ENCODE measurements around the gene TNFRSF1B. TPM values are rescaled to one million over a fixed set of nuclear protein-coding genes. Genes with fewer than 3 reads are reported as not detected.
A peak's percentile ranks its signal among the peaks of the same experiment; 100 is the strongest.

TNFRSF1B gene
- polyA plus RNA-seq, 1 donor (not counting 4 experiments of a cell fraction or from before 2014, with no cell fraction given) = 0.04 TPM

DNA sequence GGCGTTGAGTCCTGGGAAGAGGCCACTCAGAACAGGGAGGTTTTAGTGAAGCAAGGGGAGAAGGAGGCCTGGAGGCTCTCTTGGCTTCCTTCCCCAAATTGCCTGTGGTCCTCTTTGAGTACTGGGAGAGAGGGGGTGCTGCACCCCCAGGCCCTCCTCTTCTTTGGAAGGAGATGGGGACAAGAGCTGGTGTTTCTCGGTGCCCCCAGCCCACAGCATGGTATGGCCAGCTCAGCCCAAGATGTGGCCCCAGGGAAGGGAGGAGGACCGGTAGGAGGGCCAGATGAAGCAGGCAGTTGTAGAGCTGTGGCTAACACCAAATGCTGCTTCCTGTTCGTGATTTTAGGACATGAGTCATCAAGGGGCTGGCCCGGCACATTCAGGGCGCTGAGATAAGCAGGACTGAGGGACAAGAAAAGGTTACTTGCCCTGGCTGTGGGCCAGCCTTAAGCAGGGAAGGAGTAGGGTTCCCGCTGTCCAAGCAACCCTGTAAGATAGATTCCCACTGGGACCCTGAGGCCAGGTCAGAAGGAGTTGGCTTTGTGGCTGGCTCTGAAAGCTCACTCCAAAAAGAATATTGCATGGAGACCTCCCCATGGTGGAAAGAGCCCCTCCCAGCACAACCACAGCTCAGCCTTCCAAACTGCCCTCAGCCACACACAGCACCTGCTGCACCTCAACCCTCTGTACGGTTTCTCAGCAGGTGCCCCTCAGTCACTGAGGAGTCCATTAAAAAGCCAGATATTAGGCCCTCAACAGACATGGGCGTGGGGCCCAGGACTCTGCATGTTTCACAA lies 4.9 kb upstream of the TNFRSF1B start:
- H2AFZ ChIP-seq (ENCODE audit: control insufficient read depth, low read length) = no peak overlapping the region
- no peak for TF ChIP-seq CTCF (optimal IDR thresholded peaks at IDR 0.05 in 1 of 3, IDR thresholded peaks at IDR 0.05 in 1 of 3, conservative IDR thresholded peaks at IDR 0.05 in 1 of 3; ENCODE audit: extremely low read depth in 1 of 3, insufficient read depth in 2 of 3, low read length in 3 of 3)
- no peak for TF ChIP-seq EZH2 (IDR thresholded peaks at IDR 0.05; ENCODE audit: low read length)
- dilution Hi-C loops (cut with MboI; ENCODE audit: extremely low pct_ligation_motif_present, low sequenced_read_pairs) = no loop called here
- no peaks in the 10 kb centered on the region for H4K20me1 ChIP-seq (ENCODE audit: control insufficient read depth, extremely low read depth, insufficient read depth, low read length)
- peak overlapping the region in 1 of 3 experiments; percentile 5 for H3K4me3 ChIP-seq (ENCODE audit: control insufficient read depth in 2 of 3, extremely low read depth in 1 of 3, insufficient read depth in 2 of 3, low read depth in 1 of 3, low read length in 3 of 3)
- H3K36me3 ChIP-seq (ENCODE audit: control insufficient read depth in 2 of 2, extremely low read depth in 1 of 2, insufficient read depth in 2 of 2, low read length in 2 of 2) = no peaks in the 10 kb centered on the region
- FAIRE-seq (peak; percentile 83), DNase-seq (ENCODE audit: low read depth, low spot score) (peak; percentile 63)
- no peaks in the 10 kb centered on the region for H3K9me3 ChIP-seq (ENCODE audit: control insufficient read depth, low read depth, low read length)
- H3K9me1 ChIP-seq (ENCODE audit: control insufficient read depth, extremely low read depth, insufficient read depth, low read length) = no peaks in the 10 kb centered on the region
- no peak overlapping the region for H3K27ac ChIP-seq (ENCODE audit: control insufficient read depth, insufficient read depth, low read length)
- H3K79me2 ChIP-seq (ENCODE audit: control insufficient read depth, insufficient read depth, low read length) = no peaks in the 10 kb centered on the region
- peaks cover 5% of the 10 kb centered on the region for H3K27me3 ChIP-seq (ENCODE audit: control insufficient read depth, extremely low read depth, insufficient read depth, low read length)
- peak overlapping the region; percentile 25 for H3K4me2 ChIP-seq (ENCODE audit: control insufficient read depth, extremely low read depth, insufficient read depth, low read depth, low read length)
- H3K9ac ChIP-seq (ENCODE audit: control insufficient read depth, extremely low read depth, insufficient read depth, low read length) = no peak overlapping the region
- H3K4me1 ChIP-seq (ENCODE audit: control insufficient read depth, extremely low read depth, insufficient read depth, low read length) = peaks cover 17% of the 10 kb centered on the region

GRCh38 chr1:12162459-12163137 lies 4.2 kb upstream of the TNFRSF1B start:
- Histone ChIP-seq H3K9me3 (ENCODE audit: control insufficient read depth, low read depth, low read length) (no peaks in the 10 kb centered on the region), H3K4me2 (ENCODE audit: control insufficient read depth, extremely low read depth, insufficient read depth, low read depth, low read length) (no peak overlapping the region), H3K4me1 (ENCODE audit: control insufficient read depth, extremely low read depth, insufficient read depth, low read length) (peaks cover 17% of the 10 kb centered on the region), H3K9me1 (ENCODE audit: control insufficient read depth, extremely low read depth, insufficient read depth, low read length) (no peaks in the 10 kb centered on the region), H3K36me3 (ENCODE audit: control insufficient read depth in 2 of 2, extremely low read depth in 1 of 2, insufficient read depth in 2 of 2, low read length in 2 of 2) (no peaks in the 10 kb centered on the region), H4K20me1 (ENCODE audit: control insufficient read depth, extremely low read depth, insufficient read depth, low read length) (no peaks in the 10 kb centered on the region), H3K79me2 (ENCODE audit: control insufficient read depth, insufficient read depth, low read length) (no peaks in the 10 kb centered on the region), H3K4me3 (ENCODE audit: control insufficient read depth in 2 of 3, extremely low read depth in 1 of 3, insufficient read depth in 2 of 3, low read depth in 1 of 3, low read length in 3 of 3) (no peak overlapping the region), H3K27ac (ENCODE audit: control insufficient read depth, insufficient read depth, low read length) (no peak overlapping the region), H3K27me3 (ENCODE audit: control insufficient read depth, extremely low read depth, insufficient read depth, low read length) (peaks cover 12% of the 10 kb centered on the region), H3K9ac (ENCODE audit: control insufficient read depth, extremely low read depth, insufficient read depth, low read length) (no peak overlapping the region), H2AFZ (ENCODE audit: control insufficient read depth, low read length) (no peak overlapping the region)
- TF ChIP-seq EZH2 (IDR thresholded peaks at IDR 0.05; ENCODE audit: low read length) (no peak), CTCF (optimal IDR thresholded peaks at IDR 0.05 in 1 of 3, IDR thresholded peaks at IDR 0.05 in 1 of 3, conservative IDR thresholded peaks at IDR 0.05 in 1 of 3; ENCODE audit: extremely low read depth in 1 of 3, insufficient read depth in 2 of 3, low read length in 3 of 3) (no peak)
- dilution Hi-C loops (cut with MboI; ENCODE audit: extremely low pct_ligation_motif_present, low sequenced_read_pairs) = no loop called here
- DNase-seq (ENCODE audit: low read depth, low spot score) (no peak), FAIRE-seq (no peak)

Data from keratinocyte (primary cell).